Astrocyte (in vitro differentiated cells and primary cell): ENCODE data around the gene TSPAN14. TPM values are rescaled to one million over a fixed set of nuclear protein-coding genes. Genes with fewer than 3 reads are reported as not detected.

Experiments used
- DNase-seq: peaks from one replicate; pipeline ENCODE4 v3.0.0-alpha.2; 2010; ENCODE audit warnings: low read depth
- FAIRE-seq: peaks from 2 replicates; lab custom pipeline; 2011; peaks lifted over from hg19 to GRCh38; lab: Jason Lieb, UNC
- H2AFZ ChIP-seq: 2 replicates; pipeline ENCODE4 v1.6.0; 2012; ENCODE audit warnings: low read depth, low read length, inconsistent platforms
- H3K27ac ChIP-seq: 2 replicates; pipeline ENCODE4 v1.5.1; 2011; ENCODE audit warnings: low read depth, low read length, inconsistent platforms
- H3K27me3 ChIP-seq: 2 replicates; pipeline ENCODE4 v1.6.0; 2011; ENCODE audit warnings: low read length, inconsistent platforms; ENCODE audit not compliant: insufficient read depth
- H3K36me3 ChIP-seq: 2 replicates; pipeline ENCODE4 v1.5.1; 2011; ENCODE audit warnings: low read length, inconsistent platforms; ENCODE audit not compliant: insufficient read depth
- H3K4me1 ChIP-seq: 2 replicates; pipeline ENCODE4 v1.5.1; 2011; ENCODE audit warnings: low read length, inconsistent platforms; ENCODE audit not compliant: insufficient read depth
- H3K4me2 ChIP-seq: 2 replicates; pipeline ENCODE4 v1.6.0; 2012; ENCODE audit warnings: low read length, inconsistent platforms
- H3K4me3 ChIP-seq: 2 replicates; pipeline ENCODE4 v1.5.1; 2011; ENCODE audit warnings: low read depth, mild to moderate bottlenecking, low read length, inconsistent platforms; ENCODE audit not compliant: insufficient read depth
- H3K79me2 ChIP-seq: 2 replicates; pipeline ENCODE4 v1.6.0; 2012; ENCODE audit warnings: mild to moderate bottlenecking, low read length, inconsistent platforms; ENCODE audit not compliant: insufficient read depth
- H3K9ac ChIP-seq: 2 replicates; pipeline ENCODE4 v1.6.0; 2012; ENCODE audit warnings: mild to moderate bottlenecking, low read length, inconsistent platforms
- H3K9me3 ChIP-seq: 2 replicates; pipeline ENCODE4 v1.5.1; 2012; ENCODE audit warnings: low read depth, mild to moderate bottlenecking, low read length, inconsistent platforms; ENCODE audit not compliant: insufficient read depth
- H4K20me1 ChIP-seq: 2 replicates; pipeline ENCODE4 v1.6.0; 2012; ENCODE audit warnings: low read length, inconsistent platforms; ENCODE audit not compliant: insufficient read depth
- H3K27ac Mint-ChIP-seq: one replicate; pipeline ENCODE4 v1.8.0; 2021; ENCODE audit warnings: mild to moderate bottlenecking, mixed read lengths; ENCODE audit not compliant: unreplicated experiment
- H3K27me3 Mint-ChIP-seq: one replicate; pipeline ENCODE4 v1.8.0; 2021; ENCODE audit warnings: low read depth, mixed read lengths; ENCODE audit not compliant: unreplicated experiment
- H3K36me3 Mint-ChIP-seq: one replicate; pipeline ENCODE4 v1.8.0; 2021; ENCODE audit warnings: low read depth, mixed read lengths; ENCODE audit not compliant: unreplicated experiment
- H3K4me1 Mint-ChIP-seq: one replicate; pipeline ENCODE4 v1.8.0; 2021; ENCODE audit warnings: low read depth, mixed read lengths; ENCODE audit not compliant: unreplicated experiment
- H3K4me3 Mint-ChIP-seq: one replicate; pipeline ENCODE4 v1.8.0; 2021; ENCODE audit warnings: mild to moderate bottlenecking, moderate library complexity, mixed read lengths; ENCODE audit not compliant: unreplicated experiment
- H3K9me3 Mint-ChIP-seq: one replicate; pipeline ENCODE4 v1.8.0; 2021; ENCODE audit warnings: mild to moderate bottlenecking, mixed read lengths; ENCODE audit not compliant: unreplicated experiment
- EZH2 ChIP-seq: IDR thresholded peaks from 2 replicates; pipeline ENCODE4 v1.6.1; 2012; ENCODE audit warnings: mild to moderate bottlenecking, low read length, inconsistent platforms; ENCODE audit not compliant: insufficient read depth
- total RNA-seq: library from RNA; stranded (reverse); gene quantifications from 2 replicates; pipeline ENCODE4 v1.2.1, GENCODE V29; 2021
- TF ChIP-seq, protein P1 (sequence below): IDR thresholded peaks from 2 replicates; pipeline ENCODE4 v1.5.1; 2011; ENCODE audit warnings: low read depth, mild to moderate bottlenecking, inconsistent platforms, low read length, moderate library complexity; ENCODE audit not compliant: insufficient read depth

TSPAN14 gene
- total RNA-seq, 1 donor from 2014 or later: 140 TPM

DNA sequence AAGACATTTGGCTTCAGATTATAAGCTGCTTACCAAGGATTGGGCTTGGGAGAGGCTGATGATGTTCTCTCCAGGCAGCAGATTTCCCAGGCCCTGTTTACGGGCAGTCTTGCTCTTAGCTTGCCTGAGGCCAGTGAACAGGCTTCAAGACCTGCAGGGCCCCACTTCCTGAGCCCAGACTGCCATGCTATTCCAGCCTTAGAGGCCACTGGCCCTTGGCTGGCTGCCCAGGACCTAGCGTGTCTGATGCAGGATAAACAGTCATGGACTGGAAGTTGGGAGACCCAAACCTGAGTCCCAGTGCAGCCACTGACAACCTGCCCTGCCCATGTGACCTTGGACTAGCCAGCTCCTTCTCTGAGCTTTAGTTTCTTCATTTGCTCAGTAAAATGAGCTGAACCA, 42.8 kb upstream of the TSPAN14 start:
- Histone ChIP-seq H3K9me3 (no peaks in the 10 kb centered on the region), H3K79me2 (no peaks in the 10 kb centered on the region), H3K4me3 (no peak overlapping the region), H3K4me1 (peaks cover 26% of the 10 kb centered on the region), H3K36me3 (no peaks in the 10 kb centered on the region), H3K9ac (no peak overlapping the region), H2AFZ (no peak overlapping the region), H4K20me1 (no peaks in the 10 kb centered on the region), H3K4me2 (no peak overlapping the region), H3K27ac (no peak overlapping the region), H3K27me3 (no peaks in the 10 kb centered on the region)
- H3K4me1 Mint-ChIP-seq: peaks cover 22% of the 10 kb centered on the region
- no peak overlapping the region for H3K4me3 Mint-ChIP-seq
- TF ChIP-seq EZH2: no peak
- TF ChIP-seq, protein P1, sequence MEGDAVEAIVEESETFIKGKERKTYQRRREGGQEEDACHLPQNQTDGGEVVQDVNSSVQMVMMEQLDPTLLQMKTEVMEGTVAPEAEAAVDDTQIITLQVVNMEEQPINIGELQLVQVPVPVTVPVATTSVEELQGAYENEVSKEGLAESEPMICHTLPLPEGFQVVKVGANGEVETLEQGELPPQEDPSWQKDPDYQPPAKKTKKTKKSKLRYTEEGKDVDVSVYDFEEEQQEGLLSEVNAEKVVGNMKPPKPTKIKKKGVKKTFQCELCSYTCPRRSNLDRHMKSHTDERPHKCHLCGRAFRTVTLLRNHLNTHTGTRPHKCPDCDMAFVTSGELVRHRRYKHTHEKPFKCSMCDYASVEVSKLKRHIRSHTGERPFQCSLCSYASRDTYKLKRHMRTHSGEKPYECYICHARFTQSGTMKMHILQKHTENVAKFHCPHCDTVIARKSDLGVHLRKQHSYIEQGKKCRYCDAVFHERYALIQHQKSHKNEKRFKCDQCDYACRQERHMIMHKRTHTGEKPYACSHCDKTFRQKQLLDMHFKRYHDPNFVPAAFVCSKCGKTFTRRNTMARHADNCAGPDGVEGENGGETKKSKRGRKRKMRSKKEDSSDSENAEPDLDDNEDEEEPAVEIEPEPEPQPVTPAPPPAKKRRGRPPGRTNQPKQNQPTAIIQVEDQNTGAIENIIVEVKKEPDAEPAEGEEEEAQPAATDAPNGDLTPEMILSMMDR: no peak
- H3K27me3 Mint-ChIP-seq: peaks cover 6% of the 10 kb centered on the region
- no peak for FAIRE-seq
- no peak overlapping the region for H3K27ac Mint-ChIP-seq
- no peaks in the 10 kb centered on the region for H3K9me3 Mint-ChIP-seq
- H3K36me3 Mint-ChIP-seq: peaks cover 5% of the 10 kb centered on the region
- no peak for DNase-seq

DNA sequence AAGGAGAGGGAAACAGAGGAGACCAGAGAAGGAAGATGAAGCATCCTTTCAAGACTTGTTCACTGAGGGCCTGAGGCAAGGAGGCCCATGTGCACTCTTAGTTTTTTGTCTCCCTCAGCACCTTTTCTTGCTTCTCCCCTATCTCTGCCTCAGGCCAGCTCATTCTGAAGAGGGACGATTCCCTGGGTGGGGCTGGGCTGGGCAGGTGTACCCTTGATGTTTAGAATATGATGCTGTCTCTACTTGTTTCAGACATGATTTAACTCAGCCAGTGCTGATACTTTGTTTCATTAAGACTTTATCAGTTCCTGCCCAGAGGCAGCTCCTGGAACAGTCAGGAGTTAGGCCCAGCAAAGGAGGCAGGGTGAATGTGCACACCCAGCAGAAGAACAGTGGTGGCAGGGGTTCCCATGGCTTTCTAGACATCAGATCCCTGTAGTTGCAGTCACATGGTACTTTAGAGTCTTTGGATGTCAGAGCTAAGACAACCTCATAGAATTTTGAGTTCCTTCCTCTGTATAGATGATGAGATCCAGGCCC, 42.4 kb upstream of the TSPAN14 start:
- H3K27ac Mint-ChIP-seq: no peak overlapping the region
- H3K4me1 Mint-ChIP-seq: peaks cover 25% of the 10 kb centered on the region
- H3K4me3 Mint-ChIP-seq: no peak overlapping the region

DNA sequence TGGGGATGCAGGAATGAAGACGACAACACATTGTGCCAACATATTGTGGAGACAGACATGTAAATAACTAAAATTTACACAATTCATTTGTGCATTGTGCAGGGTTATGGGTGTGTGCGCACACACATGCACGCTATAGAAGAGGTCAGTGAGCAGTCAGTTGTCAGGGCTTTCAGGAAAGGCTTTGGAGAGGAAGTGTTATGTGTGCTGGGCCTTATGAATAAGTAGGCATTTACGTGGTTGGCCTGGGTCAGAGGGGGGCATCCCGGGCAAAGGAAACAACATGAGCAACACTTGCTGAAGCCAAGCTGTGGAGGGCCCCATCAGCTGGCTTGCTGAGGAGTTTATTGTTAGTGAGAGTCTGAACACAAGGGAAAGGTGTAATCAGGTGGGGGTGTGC, 41.6 kb upstream of the TSPAN14 start:
- H3K36me3 Mint-ChIP-seq: peaks cover 5% of the 10 kb centered on the region
- Histone ChIP-seq H3K4me1 (peaks cover 26% of the 10 kb centered on the region), H3K4me2 (no peak overlapping the region), H3K79me2 (no peaks in the 10 kb centered on the region), H3K4me3 (no peak overlapping the region), H3K9ac (no peak overlapping the region), H3K27ac (no peak overlapping the region), H4K20me1 (no peaks in the 10 kb centered on the region), H3K36me3 (no peaks in the 10 kb centered on the region), H3K9me3 (no peaks in the 10 kb centered on the region), H2AFZ (no peak overlapping the region), H3K27me3 (no peaks in the 10 kb centered on the region)
- H3K27me3 Mint-ChIP-seq: peaks cover 5% of the 10 kb centered on the region
- DNase-seq (no peak), FAIRE-seq (no peak)
- no peak overlapping the region for H3K27ac Mint-ChIP-seq
- H3K9me3 Mint-ChIP-seq: no peaks in the 10 kb centered on the region
- H3K4me1 Mint-ChIP-seq: peaks cover 27% of the 10 kb centered on the region
- peak overlapping the region; percentile 18 for H3K4me3 Mint-ChIP-seq
- TF ChIP-seq EZH2: no peak
- TF ChIP-seq, protein P1: no peak

More for the DNA sequence above, 42.4 kb upstream of the TSPAN14 start:
- no peaks in the 10 kb centered on the region for H3K79me2 ChIP-seq
- no peaks in the 10 kb centered on the region for H3K27me3 ChIP-seq
- H3K27ac ChIP-seq: no peak overlapping the region
- no peaks in the 10 kb centered on the region for H4K20me1 ChIP-seq
- H3K4me1 ChIP-seq: peaks cover 26% of the 10 kb centered on the region
- peaks cover 5% of the 10 kb centered on the region for H3K36me3 Mint-ChIP-seq
- no peak overlapping the region for H3K4me3 ChIP-seq
- no peak overlapping the region for H3K4me2 ChIP-seq
- H3K9me3 Mint-ChIP-seq: no peaks in the 10 kb centered on the region
- H3K9me3 ChIP-seq: no peaks in the 10 kb centered on the region
- peaks cover 5% of the 10 kb centered on the region for H3K27me3 Mint-ChIP-seq
- no peaks in the 10 kb centered on the region for H3K36me3 ChIP-seq
- no peak overlapping the region for H2AFZ ChIP-seq
- DNase-seq (no peak), FAIRE-seq (no peak)
- TF ChIP-seq, protein P1: no peak
- TF ChIP-seq EZH2: no peak
- no peak overlapping the region for H3K9ac ChIP-seq
